Sigmoid colon (tissue), 7 donors: ENCODE data around the gene ARGLU1. TPM values are rescaled to one million over a fixed set of nuclear protein-coding genes. Genes with fewer than 3 reads are reported as not detected.
A peak's percentile ranks its signal among the peaks of the same experiment; 100 is the strongest.

Experiments used
- DNase-seq: peaks from one replicate; pipeline ENCODE4 v3.0.0-alpha.2; 2019
- H3K27ac ChIP-seq, 4 donors: fragments of 200-600 bp; sonication (generic); one replicate each; pipeline ENCODE4 v1.5.1; 2016 to 2019; ENCODE audit warnings: mild to moderate bottlenecking in 1 of 4
- H3K27me3 ChIP-seq, 3 donors: fragments of 200-600 bp; sonication (generic); one replicate each; pipeline ENCODE4 v1.5.1; 2019; ENCODE audit warnings: mild to moderate bottlenecking in 1 of 3
- H3K36me3 ChIP-seq, 4 donors: fragments of 200-600 bp; sonication (generic); one replicate each; pipeline ENCODE4 v1.5.1; 2016 to 2019
- H3K4me1 ChIP-seq, 4 donors: fragments of 200-600 bp; sonication (generic); one replicate each; pipeline ENCODE4 v1.5.1; 2017 to 2019
- H3K4me3 ChIP-seq, 4 donors: fragments of 200-600 bp; sonication (generic); one replicate each; pipeline ENCODE4 v1.5.1; 2017 to 2019; ENCODE audit warnings: mild to moderate bottlenecking in 2 of 4, moderate library complexity in 1 of 4
- H3K9me3 ChIP-seq, 4 donors: fragments of 200-600 bp in 3 of 4; sonication (generic) in 3 of 4; one replicate each; pipeline versions ENCODE4 v1.5.1 to v1.6.1; 2013 to 2019
- EP300 ChIP-seq, 4 donors: sonication (generic); formaldehyde crosslinking; IDR thresholded peaks; one replicate each; pipeline ENCODE4 v1.6.1; 2017; ENCODE audit warnings: antibody characterized with exemption in 4 of 4
- POLR2A ChIP-seq, 2 donors: fragments of 450-650 bp; IDR thresholded peaks; one replicate each; pipeline ENCODE4 v1.6.1; 2016; ENCODE audit warnings: antibody characterized with exemption in 2 of 2, mild to moderate bottlenecking in 2 of 2, moderate library complexity in 2 of 2
- POLR2AphosphoS5 ChIP-seq, 4 donors: sonication (generic); formaldehyde crosslinking; IDR thresholded peaks; one replicate each; pipeline ENCODE4 v1.6.1; 2017; ENCODE audit warnings: antibody characterized with exemption in 4 of 4
- WGBS, 2 donors: extraction: QIAGEN DNeasy Blood & Tissue Kit; methylation state at CpG; one replicate each; pipeline ENCODE4 v1.1.7; 2013; 5-methylcytosine and 5-hydroxymethylcytosine counted together
- intact Hi-C: fragments of 100-400 bp; cut with DNase I; formaldehyde crosslinking; loops from one replicate; pipeline ENCODE4 v1.15.1; 2023
- polyA plus RNA-seq, 3 donors: library from polyadenylated mRNA; stranded (reverse); fragments of 200-250 nt; gene quantifications; one replicate each; pipeline ENCODE4 v1.2.3, GENCODE V29; 2013
- total RNA-seq, 4 donors: library from RNA; depleted of rRNA; stranded (reverse); fragments of >200 nt; gene quantifications; one replicate each; pipeline ENCODE4 v1.1.0, GENCODE V29; 2016
- TF ChIP-seq, protein P1 (sequence below), 4 experiments: fragments of 450-650 bp in 3 of 4; fragments of 200-600 bp in 1 of 4; IDR thresholded peaks; one replicate each; pipeline ENCODE4 v1.5.1; 2016 to 2019; ENCODE audit warnings: antibody characterized with exemption in 4 of 4, mild to moderate bottlenecking in 3 of 4, moderate library complexity in 2 of 4
- donor health status: healthy with polysubstance abuse.
- donor health status: Bipolar disorder and iron deficiency.
- donor health status: healthy.

ARGLU1 gene
- total and polyA plus RNA-seq, 7 donors: 7.8 to 196 (median 88.1) TPM

DNA sequence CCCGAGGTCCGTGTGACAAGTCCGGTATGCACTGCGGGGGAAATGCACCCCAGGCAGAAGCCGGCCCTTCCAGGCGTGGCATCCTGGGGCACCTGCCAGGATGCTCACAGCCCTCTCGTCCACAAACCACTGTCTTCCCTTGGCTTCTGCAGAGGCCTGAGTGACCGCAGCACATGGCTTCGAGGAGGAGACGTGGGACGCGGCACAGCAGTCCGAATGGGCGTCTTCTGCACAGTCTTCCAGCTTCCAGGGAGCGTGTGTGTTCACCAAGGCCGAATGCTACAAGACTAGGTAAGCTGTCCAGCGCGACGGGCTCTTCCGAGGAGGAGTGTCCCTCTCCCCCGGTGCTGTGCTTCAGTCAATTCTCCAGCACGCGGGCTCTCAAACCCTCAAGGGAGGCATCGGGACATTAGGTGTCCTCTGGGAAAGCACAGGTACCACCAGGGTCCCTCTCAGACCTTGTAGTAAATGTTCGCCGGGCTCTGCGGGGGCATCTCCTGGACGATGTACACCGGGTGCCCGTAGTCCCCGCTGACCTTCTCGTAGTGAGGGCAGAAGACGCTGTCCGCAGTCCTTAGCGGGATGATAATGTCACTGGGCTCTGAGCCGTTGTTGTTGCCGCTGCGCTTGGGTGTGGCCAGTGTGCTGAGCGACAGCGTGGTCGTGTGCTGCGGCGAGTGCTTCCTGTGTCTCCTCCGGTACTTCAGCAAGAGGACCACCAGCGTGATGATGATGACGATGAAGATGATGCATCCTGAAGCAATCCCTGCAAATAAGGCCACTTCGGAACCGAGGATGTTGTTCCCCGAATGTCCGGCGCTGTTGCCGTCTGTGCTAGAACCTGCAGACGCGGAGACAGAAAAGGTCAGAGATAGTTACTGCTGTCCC lies 75.1 kb downstream of the ARGLU1 start:
- TF ChIP-seq EP300 (IDR thresholded peaks at IDR 0.05): no peak
- no peak for TF ChIP-seq POLR2AphosphoS5 (IDR thresholded peaks at IDR 0.05)
- TF ChIP-seq, protein P1, sequence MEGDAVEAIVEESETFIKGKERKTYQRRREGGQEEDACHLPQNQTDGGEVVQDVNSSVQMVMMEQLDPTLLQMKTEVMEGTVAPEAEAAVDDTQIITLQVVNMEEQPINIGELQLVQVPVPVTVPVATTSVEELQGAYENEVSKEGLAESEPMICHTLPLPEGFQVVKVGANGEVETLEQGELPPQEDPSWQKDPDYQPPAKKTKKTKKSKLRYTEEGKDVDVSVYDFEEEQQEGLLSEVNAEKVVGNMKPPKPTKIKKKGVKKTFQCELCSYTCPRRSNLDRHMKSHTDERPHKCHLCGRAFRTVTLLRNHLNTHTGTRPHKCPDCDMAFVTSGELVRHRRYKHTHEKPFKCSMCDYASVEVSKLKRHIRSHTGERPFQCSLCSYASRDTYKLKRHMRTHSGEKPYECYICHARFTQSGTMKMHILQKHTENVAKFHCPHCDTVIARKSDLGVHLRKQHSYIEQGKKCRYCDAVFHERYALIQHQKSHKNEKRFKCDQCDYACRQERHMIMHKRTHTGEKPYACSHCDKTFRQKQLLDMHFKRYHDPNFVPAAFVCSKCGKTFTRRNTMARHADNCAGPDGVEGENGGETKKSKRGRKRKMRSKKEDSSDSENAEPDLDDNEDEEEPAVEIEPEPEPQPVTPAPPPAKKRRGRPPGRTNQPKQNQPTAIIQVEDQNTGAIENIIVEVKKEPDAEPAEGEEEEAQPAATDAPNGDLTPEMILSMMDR (IDR thresholded peaks at IDR 0.05): no peak
- TF ChIP-seq POLR2A (IDR thresholded peaks at IDR 0.05): no peak
- 94 to 95% methylated on average over 54 of the region's 54 CpGs for WGBS, 2 donors

DNA sequence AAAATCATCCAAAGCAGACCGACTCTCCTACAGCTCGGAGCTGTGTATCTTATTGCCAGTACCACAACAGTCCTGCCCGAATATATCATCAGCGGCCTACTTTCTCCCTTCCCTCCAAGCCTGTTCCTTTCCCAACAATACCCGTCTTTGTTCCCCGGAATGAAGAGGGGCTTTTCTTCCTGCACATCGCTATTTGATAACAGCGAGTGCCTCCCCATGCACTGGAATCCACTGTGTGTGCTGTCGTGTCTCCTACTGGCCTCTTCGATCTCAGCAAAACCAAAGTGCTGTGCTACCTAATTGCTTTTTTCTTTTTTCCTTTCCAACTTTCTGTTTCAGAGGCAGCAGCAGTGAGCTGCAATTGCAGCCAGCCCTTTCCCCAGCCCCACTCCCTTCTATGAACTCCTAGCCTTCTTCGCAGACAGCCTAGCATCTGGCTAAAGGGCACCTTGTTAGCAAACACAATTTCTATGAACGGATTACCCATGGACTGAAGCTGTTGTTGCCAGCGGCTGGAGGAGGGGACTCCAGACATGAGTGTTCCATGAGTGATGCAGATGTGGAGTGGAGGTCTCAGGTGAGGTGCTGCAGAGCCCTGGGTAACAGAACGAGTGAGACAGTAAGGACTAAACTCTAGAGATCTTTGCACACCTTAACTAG lies 75.9 kb downstream of the ARGLU1 start:
- H3K9me3 ChIP-seq: no peaks in the 10 kb centered on the region
- H3K4me3 ChIP-seq: peak overlapping the region in 2 of 4 donors; percentile 7 to 23
- H3K4me1 ChIP-seq: peaks cover 0 to 54% (median 41%) of the 10 kb centered on the region in 4 donors
- intact Hi-C loops: no loop called here
- peak overlapping the region in 3 of 4 donors; percentile 54 to 75 (median 72) for H3K27ac ChIP-seq
- TF ChIP-seq, protein P1 (IDR thresholded peaks at IDR 0.05): no peak
- no peak for TF ChIP-seq EP300 (IDR thresholded peaks at IDR 0.05)
- no peak for TF ChIP-seq POLR2AphosphoS5 (IDR thresholded peaks at IDR 0.05)
- no peak for TF ChIP-seq POLR2A (IDR thresholded peaks at IDR 0.05)
- DNase-seq: no peak
- peaks cover 0 to 27% (median 12%) of the 10 kb centered on the region in 4 donors for H3K36me3 ChIP-seq
- no peaks in the 10 kb centered on the region for H3K27me3 ChIP-seq
- WGBS, 2 donors: 87 to 92% methylated on average over 14 of the region's 14 CpGs

More for the DNA sequence above, 75.1 kb downstream of the ARGLU1 start:
- intact Hi-C loops: no loop called here
- Histone ChIP-seq H3K9me3 (no peaks in the 10 kb centered on the region), H3K4me3 (no peak overlapping the region), H3K27ac (peak overlapping the region in 3 of 4 donors; percentile 54 to 75 (median 72)), H3K36me3 (peaks cover 0 to 27% (median 12%) of the 10 kb centered on the region in 4 donors), H3K27me3 (no peaks in the 10 kb centered on the region), H3K4me1 (peaks cover 0 to 61% (median 47%) of the 10 kb centered on the region in 4 donors)
- DNase-seq: no peak

Other genes starting within 250 kb of the ARGLU1 start
- gene EFNB2, start 32.5 kb downstream of the ARGLU1 start, total RNA-seq: 10 to 100 TPM in 3 of 4 donors, 1 to 10 TPM in 1; 7.2 to 15.0 (median 11.6) TPM
- 10 to 100 TPM in 2 of 3 donors, 1 to 10 TPM in 1; 9.6 to 36.1 (median 13.4) TPM for gene EFNB2, start 32.5 kb downstream of the ARGLU1 start, polyA plus RNA-seq